IMR-90 (cell line): Measurements from ENCODE around the gene PRSS1. TPM values are rescaled to one million over a fixed set of nuclear protein-coding genes. Genes with fewer than 3 reads are reported as not detected.
"Not testable (repeated sequence)": the region's sequence is repeated elsewhere in the genome, so short reads cannot be mapped to it uniquely, and the experiment has no call there.

Experiments
- ATAC-seq: fragments of 200-7000 bp; cut with Tn5 transposase; 2 replicates; pipeline ENCODE4 v1.9.1; 2020; ENCODE audit warnings: low read depth, mild to moderate bottlenecking, moderate library complexity
- BruUV-seq: library from RNA; stranded (reverse); fragments of 400-500 nt; replicated peaks from 2 replicates; lab custom pipeline; 2021; lab: Mats Ljungman, UMichigan
- CTCF ChIA-PET: fragments of 300-600 bp; formaldehyde crosslinking; extraction: SDS; loops from one replicate; lab custom pipeline; 2021; ENCODE audit warnings: antibody characterized with exemption; lab: Yijun Ruan, JAX
- POLR2A ChIA-PET: fragments of 300-600 bp; sonication (Branson Sonifier 250); formaldehyde crosslinking; loops from one replicate; lab custom pipeline; 2022; ENCODE audit warnings: antibody characterized with exemption; ENCODE audit not compliant: unreplicated experiment; lab: Charles Lee
- DNase-seq: peaks from one replicate; pipeline ENCODE4 v3.0.0; 2013
- H2AFZ ChIP-seq: replicated peaks from 2 replicates; pipeline ENCODE3; 2013; ENCODE audit warnings: low read length, mild to moderate bottlenecking; ENCODE audit not compliant: poor library complexity
- H2AK5ac ChIP-seq: 2 replicates; pipeline ENCODE4 v1.6.1; 2013; ENCODE audit warnings: low read depth, low read length, inconsistent platforms
- H2AK9ac ChIP-seq: replicated peaks from 2 replicates; pipeline ENCODE3; 2013; ENCODE audit warnings: mild to moderate bottlenecking, low read depth, low read length, moderate library complexity; ENCODE audit not compliant: poor library complexity
- H2BK120ac ChIP-seq: 2 replicates; pipeline ENCODE4 v1.6.1; 2013; ENCODE audit warnings: low read depth, low read length, inconsistent platforms
- H2BK15ac ChIP-seq: 3 replicates; pipeline ENCODE4 v1.6.1; 2013; ENCODE audit warnings: low read depth, low read length, inconsistent platforms
- H2BK20ac ChIP-seq: 2 replicates; pipeline ENCODE4 v1.6.1; 2013; ENCODE audit warnings: low read depth, mild to moderate bottlenecking, inconsistent platforms, low read length, moderate library complexity
- H2BK5ac ChIP-seq: 2 replicates; pipeline ENCODE4 v1.6.1; 2013; ENCODE audit warnings: mild to moderate bottlenecking, low read depth, low read length, inconsistent platforms; ENCODE audit not compliant: poor library complexity, severe bottlenecking
- H3K14ac ChIP-seq: replicated peaks from 2 replicates; pipeline ENCODE4 v1.6.1; 2013; ENCODE audit warnings: low read depth, low read length, inconsistent platforms
- H3K18ac ChIP-seq: 2 replicates; pipeline ENCODE4 v1.6.1; 2013; ENCODE audit warnings: low read depth, low read length, control low read depth
- H3K23ac ChIP-seq: 2 replicates; pipeline ENCODE4 v1.6.1; 2013; ENCODE audit warnings: low read depth, low read length, inconsistent platforms
- H3K27ac ChIP-seq: 2 replicates; pipeline ENCODE4 v1.5.1; 2013; ENCODE audit warnings: mild to moderate bottlenecking, control low read depth, low read length; ENCODE audit not compliant: insufficient read depth
- H3K27me3 ChIP-seq: 2 replicates; pipeline ENCODE4 v1.6.1; 2013; ENCODE audit warnings: low read length; ENCODE audit not compliant: control insufficient read depth, insufficient read depth
- H3K36me3 ChIP-seq: 2 replicates; pipeline ENCODE4 v1.6.1; 2013; ENCODE audit warnings: low read length, mixed read lengths; ENCODE audit not compliant: control insufficient read depth, insufficient read depth
- H3K4ac ChIP-seq: 2 replicates; pipeline ENCODE4 v1.6.1; 2013; ENCODE audit warnings: low read depth, low read length, inconsistent platforms
- H3K4me1 ChIP-seq: 2 replicates; pipeline ENCODE4 v1.6.1; 2013; ENCODE audit warnings: low read length, mixed read lengths; ENCODE audit not compliant: control insufficient read depth, insufficient read depth
- H3K4me2 ChIP-seq: 2 replicates; pipeline ENCODE4 v1.6.1; 2013; ENCODE audit warnings: low read depth, mild to moderate bottlenecking, control low read depth, low read length, moderate library complexity
- H3K4me3 ChIP-seq: 2 replicates; pipeline ENCODE4 v1.5.1; 2013; ENCODE audit warnings: low read depth, mild to moderate bottlenecking, control low read depth, low read length, moderate library complexity; ENCODE audit not compliant: insufficient read depth
- H3K56ac ChIP-seq: 2 replicates; pipeline ENCODE4 v1.6.1; 2013; ENCODE audit warnings: low read length, inconsistent platforms; ENCODE audit not compliant: insufficient read depth; ENCODE audit errors: extremely low read depth
- H3K79me1 ChIP-seq, 2 experiments: 2 replicates each; pipeline ENCODE4 v1.6.1; 2013; ENCODE audit warnings: low read length in 2 of 2, inconsistent platforms in 1 of 2, low read depth in 1 of 2
- H3K9ac ChIP-seq: 2 replicates; pipeline ENCODE4 v1.6.1; 2013; ENCODE audit warnings: low read depth, low read length, control low read depth
- H3K9me1 ChIP-seq: 2 replicates; pipeline ENCODE4 v1.6.1; 2013; ENCODE audit warnings: low read length, inconsistent platforms; ENCODE audit not compliant: insufficient read depth
- H3K9me3 ChIP-seq: 2 replicates; pipeline ENCODE4 v1.6.1; 2013; ENCODE audit warnings: low read length; ENCODE audit not compliant: control insufficient read depth, insufficient read depth
- H4K20me1 ChIP-seq: 2 replicates; pipeline ENCODE4 v1.6.1; 2013; ENCODE audit warnings: low read length, inconsistent platforms; ENCODE audit not compliant: insufficient read depth
- H4K5ac ChIP-seq: 2 replicates; pipeline ENCODE4 v1.6.1; 2013; ENCODE audit warnings: mild to moderate bottlenecking, low read depth, low read length, control low read depth
- H4K8ac ChIP-seq, 2 experiments: 2 replicates each; pipeline ENCODE4 v1.6.1; 2013; ENCODE audit warnings: low read depth in 2 of 2, low read length in 2 of 2, control low read depth in 1 of 2, inconsistent platforms in 1 of 2
- H4K91ac ChIP-seq: 2 replicates; pipeline ENCODE4 v1.6.1; 2013; ENCODE audit warnings: low read depth, low read length, inconsistent platforms; ENCODE audit not compliant: insufficient read depth
- WGBS, 2 experiments: methylation state at CpG; one replicate each; pipeline versions ENCODE4 v1.1.5 to v1.1.7; 2013; ENCODE audit warnings: missing lambda C conversion rate in 2 of 2; ENCODE audit not compliant: insufficient read length in 1 of 2; ENCODE audit errors: extremely low coverage in 2 of 2; 5-methylcytosine and 5-hydroxymethylcytosine counted together
- dilution Hi-C: fragments of 300-500 bp; cut with HindIII; formaldehyde crosslinking; loops from one replicate; pipeline ENCODE4 v1.14.3; 2018; ENCODE audit warnings: low sequenced_read_pairs; ENCODE audit not compliant: unreplicated experiment
- in situ Hi-C: fragments of 300-500 bp; cut with MboI; formaldehyde crosslinking; loops from 3 replicates; pipeline ENCODE4 v1.14.3; 2019; ENCODE audit warnings: low sequenced_read_pairs, inconsistent platforms, mixed read lengths
- intact Hi-C: fragments of 100-400 bp; cut with micrococcal nuclease; formaldehyde crosslinking; loops from 2 replicates; pipeline ENCODE4 v1.10.0; 2022
- polyA plus RNA-seq, 3 experiments: library from polyadenylated mRNA; depleted of rRNA; stranded (reverse); fragments of >200 nt; gene quantifications; 2 replicates each; pipeline ENCODE4 v1.2.3, GENCODE V29; 2012; ENCODE audit warnings: low replicate concordance in 1 of 3
- total RNA-seq: library from RNA; depleted of rRNA; stranded (reverse); fragments of >200 nt; gene quantifications from 2 replicates; pipeline ENCODE4 v1.2.3, GENCODE V29; 2012

Gene PRSS1
- total and polyA plus RNA-seq, 2 of the 4 experiments (the other 2 are of a cell fraction): not detected

DNA sequence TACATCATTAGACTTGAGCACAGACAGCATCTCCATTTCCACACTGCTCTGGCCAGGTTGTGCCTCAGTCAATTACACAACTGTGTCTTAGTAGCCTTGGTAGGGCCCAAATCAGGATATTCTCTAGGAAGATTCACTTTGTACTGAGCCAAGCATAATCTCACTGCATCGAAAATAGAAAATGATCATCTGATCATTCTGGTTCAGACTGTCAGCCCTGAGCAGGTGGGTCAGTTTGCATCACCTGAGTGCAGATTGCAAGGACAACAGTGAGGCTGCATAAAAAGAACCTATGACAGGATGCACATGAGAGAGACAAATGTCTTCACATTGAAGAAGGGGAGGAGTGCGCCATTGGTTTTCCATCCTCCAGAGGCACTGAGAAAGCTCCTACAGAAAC lies 862 bp upstream of the PRSS1 start:
- H3K23ac ChIP-seq, H3K14ac ChIP-seq, H2BK5ac ChIP-seq, H3K9me1 ChIP-seq, H3K27ac ChIP-seq, H2AK9ac ChIP-seq, H4K20me1 ChIP-seq, POLR2A ChIA-PET, H3K4me2 ChIP-seq, H2AFZ ChIP-seq, H3K27me3 ChIP-seq, H3K18ac ChIP-seq, intact Hi-C loops, in situ Hi-C loops, ATAC-seq, H3K4me3 ChIP-seq, H3K9ac ChIP-seq, H4K91ac ChIP-seq, H3K79me1 ChIP-seq, H2BK15ac ChIP-seq, H3K56ac ChIP-seq, H4K8ac ChIP-seq, H2BK20ac ChIP-seq, H3K4me1 ChIP-seq, H3K4ac ChIP-seq, dilution Hi-C loops, H3K9me3 ChIP-seq, H2BK120ac ChIP-seq, DNase-seq, H3K36me3 ChIP-seq, CTCF ChIA-PET, BruUV-seq, H4K5ac ChIP-seq, H2AK5ac ChIP-seq: not testable (repeated sequence)
- 20% methylated on average over 1 of the region's 2 CpGs; no CpG with 5 or more reads in 1 of the 2 experiments for whole genome bisulfite sequencing, 2 experiments
